ENCODE data around the gene SYNC.
"Not testable (repeated sequence)": the region's sequence is repeated elsewhere in the genome, so short reads cannot be mapped to it uniquely, and the experiment has no call there.

Gene SYNC

GRCh38 chr1:32693455-32694174, 9.0 kb downstream of the SYNC start:
- no peak for DNase-seq

- DNase-seq: no peak
Observed at GRCh38 chr1:32686387-32686786, 16.2 kb downstream of the SYNC start.

DNA sequence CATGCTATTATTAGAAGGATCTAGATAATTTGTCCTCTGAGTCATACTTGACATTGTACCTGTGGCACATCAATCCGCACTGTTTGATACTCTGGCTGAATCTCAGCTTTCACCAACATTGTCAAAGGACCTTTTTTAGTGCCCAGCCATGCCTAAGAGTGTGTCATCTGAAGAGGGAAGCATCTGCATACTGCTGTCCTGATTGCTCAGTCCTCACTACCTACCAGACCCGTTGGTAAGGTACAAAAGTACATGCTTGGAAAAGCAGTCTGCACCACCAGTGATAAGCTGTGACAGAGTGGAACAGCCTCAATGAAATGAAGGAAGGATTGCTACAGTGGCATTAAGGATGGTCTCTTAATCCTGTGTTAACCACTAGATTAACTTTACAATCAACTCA, 17.1 kb downstream of the SYNC start:
- DNase-seq: no peak

DNA sequence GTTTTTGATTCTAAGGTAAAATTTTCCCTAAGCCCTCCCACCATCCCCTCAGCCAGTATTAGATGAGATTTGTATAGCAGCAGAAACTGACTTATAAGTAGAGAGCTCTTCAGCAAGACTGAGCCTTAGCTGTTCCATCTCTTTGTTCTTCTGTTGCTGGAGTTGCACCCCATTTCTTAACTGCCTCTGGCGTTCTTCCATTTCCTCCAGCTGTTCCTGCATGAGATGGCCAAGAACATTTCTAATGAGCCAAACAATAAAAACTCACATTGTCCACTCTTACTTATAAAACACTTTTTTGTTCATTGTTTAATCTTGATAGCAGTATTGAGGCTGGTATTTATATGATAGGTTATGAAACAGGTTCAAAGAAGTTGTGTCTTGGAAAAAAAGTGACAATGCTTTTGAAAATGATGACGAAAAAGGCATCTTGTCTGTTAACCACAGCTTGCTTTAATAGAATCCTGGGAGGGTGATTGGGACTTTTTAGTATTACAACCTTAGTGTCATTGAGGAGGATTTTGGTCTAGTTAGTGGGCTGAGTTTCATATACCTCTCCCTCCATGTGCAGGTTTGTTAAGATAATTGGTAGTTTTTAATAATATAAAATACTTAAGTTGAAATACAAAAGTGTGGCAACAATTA, 18.3 kb downstream of the SYNC start:
- DNase-seq: no peak

GRCh38 chr1:32683397-32683796, 19.2 kb downstream of the SYNC start:
- DNase-seq: no peak

GRCh38 chr1:32681999-32682398, 20.6 kb downstream of the SYNC start:
- no peak for DNase-seq

DNA sequence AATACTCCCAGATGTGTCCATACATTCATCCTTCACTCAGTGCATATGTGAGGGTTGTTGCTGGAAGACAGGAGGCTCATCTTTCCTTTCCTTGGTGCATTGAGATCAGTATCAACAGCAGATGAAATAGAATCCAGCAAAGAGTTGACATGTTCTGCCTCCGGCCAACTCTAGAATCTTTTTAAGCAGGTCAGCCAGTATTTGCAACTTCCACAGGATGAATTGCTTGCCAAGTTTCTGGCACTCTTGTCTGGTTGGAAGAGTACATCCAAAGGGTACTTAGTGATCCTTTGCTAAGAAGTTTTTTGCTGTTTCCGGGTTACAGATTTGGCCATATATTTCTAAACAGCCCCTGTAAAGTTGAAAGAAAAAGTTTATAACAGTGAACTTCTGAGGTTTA, 21.1 kb downstream of the SYNC start:
- no peak for DNase-seq

DNA sequence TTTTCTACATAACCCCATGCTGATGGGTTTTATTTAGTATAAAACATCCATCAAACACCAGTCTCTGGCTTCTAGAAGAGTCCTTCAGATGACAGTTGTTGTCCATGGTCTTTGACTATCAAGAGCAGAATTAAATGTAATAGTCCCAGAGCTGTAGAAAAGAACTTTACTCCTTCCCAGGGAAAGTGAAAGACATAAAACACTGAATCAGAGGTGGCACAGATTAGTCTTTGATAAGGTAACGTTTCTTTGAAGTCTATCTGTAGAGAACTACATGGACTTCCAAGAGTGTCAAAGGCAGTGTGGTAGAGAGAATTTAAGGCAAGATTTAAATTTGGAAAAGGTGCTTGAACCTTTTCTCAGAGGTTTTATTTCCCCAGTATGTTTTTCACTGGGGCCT, 21.9 kb downstream of the SYNC start:
- no peak for DNase-seq

DNA sequence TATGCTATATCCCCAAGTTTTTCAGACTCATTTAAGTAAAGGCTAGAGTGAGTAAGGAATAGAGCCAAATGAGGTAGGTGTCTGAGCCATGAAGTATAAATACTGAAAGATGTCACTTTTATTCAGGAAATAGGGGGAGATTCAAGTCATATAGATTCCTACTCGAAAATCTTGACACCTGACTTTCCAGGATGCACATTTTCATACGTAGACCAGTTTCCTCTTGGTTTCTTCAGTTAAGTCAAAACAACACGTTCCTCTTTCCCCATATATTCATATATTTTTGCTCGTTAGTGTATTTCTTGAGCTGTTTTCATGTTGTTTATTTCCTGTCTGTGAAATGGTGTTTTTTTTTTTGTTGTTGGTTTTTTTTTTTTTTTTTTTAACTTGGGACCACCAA, 22.6 kb downstream of the SYNC start:
- not testable (repeated sequence) for DNase-seq

- no peak for DNase-seq
Observed at GRCh38 chr1:32676945-32677344, 25.6 kb downstream of the SYNC start.

DNA sequence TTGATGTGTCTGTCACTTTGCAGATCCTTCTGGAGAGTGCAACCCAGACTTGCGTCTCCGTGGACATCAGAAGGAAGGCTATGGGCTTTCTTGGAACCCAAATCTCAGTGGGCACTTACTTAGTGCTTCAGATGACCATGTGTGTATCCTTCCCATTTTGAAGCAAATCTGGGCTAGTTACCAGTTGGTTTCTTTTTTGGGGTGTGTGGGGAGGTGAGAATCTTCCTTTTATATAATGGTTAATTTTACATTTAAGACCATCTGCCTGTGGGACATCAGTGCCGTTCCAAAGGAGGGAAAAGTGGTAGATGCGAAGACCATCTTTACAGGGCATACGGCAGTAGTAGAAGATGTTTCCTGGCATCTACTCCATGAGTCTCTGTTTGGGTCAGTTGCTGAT, 33.9 kb downstream of the SYNC start:
- not testable (repeated sequence) for DNase-seq

DNA sequence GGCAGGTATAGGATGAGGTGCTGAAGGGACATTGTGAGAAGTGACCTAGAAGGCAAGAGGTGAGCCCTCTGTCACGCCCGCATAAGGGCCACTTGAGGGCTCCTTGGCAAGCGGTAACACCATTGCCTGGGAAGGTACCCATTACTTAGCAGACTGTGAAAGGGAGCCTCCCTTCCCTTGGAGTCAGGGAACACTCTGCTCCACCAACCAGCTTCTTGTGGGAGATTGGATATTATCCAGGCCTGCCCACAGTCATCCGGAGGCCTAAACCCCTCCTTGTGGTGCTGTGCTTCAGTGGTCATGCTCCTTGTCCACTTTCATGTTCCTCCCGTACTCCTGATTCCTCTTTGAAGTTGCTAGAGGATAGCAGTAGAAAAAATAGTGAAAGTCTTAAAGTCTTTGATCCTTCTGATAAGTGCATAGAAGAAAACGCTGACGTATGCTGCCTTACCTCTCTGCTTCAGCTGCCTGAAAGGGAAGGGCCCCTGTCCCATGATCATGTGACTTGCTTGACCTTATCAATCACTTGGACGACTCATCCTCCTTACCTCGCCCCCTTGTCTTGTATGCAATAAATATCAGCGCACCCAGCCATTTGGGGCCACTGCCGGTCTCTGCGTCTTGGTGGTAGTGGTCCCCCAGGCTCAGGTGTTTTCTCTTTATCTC, 35.5 kb downstream of the SYNC start:
- DNase-seq: no peak

DNA sequence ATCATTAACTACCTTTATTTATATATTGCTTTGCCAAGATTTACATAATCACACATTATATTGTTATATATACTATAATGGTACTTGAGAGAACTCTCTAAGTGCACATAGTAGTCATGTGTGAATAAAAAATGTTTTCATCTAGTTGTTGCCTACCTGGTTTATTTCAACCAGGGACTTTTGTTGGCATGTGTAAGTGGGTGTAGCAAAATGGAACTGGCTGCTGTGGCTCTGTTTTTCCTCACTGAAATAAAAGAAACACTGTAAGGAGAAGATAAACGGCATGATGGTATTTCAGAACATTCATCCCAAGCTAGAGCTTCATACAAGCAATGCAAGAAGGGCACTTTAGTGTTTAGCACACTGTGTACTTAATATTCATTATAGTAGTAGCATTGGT, 36.7 kb downstream of the SYNC start:
- DNase-seq: no peak

DNA sequence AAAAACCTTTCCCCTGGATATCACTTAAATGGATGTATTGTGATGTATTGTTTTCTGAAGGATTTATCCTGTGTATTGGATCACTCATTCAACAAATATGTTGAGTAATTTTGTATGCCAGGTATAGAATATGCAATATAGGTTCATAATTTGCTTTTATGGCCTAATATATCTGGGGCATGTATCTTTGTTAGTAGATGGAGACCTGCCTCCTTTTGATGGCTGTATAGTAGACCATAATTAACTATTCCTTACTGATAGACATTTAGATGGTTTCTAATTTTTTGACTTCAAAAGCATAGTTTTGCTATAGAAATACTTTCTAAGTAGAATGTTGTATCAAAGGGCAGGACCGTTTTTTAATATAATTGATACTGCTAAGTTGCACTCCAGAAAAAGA, 43.0 kb downstream of the SYNC start:
- DNase-seq: no peak

DNA sequence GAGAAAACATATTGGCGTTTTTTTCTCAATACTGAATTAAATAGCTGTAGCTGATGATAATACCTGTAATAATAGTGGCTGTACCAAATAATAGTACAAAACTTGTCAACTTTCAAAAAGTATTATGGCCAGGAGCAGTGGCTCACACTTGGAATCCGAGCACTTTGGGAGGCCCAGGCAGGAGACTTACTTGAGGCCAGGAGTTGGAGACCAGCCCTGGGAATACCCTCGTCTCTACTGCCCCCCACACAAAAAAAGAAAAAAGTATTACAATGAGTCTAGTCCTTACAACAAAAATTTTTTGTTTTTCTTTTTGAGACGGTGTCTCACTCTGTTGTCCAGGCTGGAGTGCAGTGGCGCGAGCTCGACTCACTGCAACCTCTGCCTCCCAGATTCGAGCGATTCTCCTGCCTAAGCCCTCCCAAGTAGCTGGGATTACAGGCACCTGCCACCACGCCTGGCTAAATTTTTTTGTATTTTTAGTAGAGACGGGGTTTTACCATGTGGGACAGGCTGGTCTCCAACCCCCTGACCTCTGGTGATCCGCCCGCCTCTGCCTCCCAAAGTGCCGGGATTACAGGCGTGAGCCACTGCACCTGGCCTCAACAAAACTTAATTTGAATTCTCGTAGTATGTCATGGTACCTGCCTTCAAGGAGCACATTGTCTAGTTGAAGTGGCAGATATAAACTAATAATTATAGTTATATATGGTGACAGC, 50.2 kb downstream of the SYNC start:
- no peak for DNase-seq

DNA sequence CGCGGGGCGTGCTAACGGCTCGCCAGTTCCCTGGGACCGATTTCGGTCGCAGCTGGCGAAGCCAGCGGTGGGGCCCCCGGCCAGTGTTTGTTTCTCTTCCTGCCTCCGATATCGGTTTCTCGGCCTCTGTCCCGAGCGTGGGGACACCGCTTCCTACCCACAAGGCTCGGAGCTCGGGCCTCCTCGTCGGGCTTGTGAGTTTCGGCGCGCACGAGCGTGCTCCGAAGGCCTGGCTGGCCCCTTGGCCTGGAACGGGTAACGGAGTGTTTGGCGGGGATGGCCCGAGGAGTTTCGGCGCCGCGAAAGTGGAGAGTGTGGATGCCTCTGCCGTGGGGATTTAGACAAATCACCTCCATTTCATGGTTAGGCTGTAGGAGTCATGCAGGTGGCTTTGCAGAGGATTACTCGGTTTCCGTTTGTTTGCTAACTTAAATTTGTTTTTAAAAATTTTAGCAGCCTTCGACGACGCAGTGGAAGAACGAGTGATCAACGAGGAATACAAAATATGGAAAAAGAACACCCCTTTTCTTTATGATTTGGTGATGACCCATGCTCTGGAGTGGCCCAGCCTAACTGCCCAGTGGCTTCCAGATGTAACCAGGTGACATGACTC, 51.0 kb downstream of the SYNC start:
- peak in 1 of 2 experiments; percentile 19 for DNase-seq

DNA sequence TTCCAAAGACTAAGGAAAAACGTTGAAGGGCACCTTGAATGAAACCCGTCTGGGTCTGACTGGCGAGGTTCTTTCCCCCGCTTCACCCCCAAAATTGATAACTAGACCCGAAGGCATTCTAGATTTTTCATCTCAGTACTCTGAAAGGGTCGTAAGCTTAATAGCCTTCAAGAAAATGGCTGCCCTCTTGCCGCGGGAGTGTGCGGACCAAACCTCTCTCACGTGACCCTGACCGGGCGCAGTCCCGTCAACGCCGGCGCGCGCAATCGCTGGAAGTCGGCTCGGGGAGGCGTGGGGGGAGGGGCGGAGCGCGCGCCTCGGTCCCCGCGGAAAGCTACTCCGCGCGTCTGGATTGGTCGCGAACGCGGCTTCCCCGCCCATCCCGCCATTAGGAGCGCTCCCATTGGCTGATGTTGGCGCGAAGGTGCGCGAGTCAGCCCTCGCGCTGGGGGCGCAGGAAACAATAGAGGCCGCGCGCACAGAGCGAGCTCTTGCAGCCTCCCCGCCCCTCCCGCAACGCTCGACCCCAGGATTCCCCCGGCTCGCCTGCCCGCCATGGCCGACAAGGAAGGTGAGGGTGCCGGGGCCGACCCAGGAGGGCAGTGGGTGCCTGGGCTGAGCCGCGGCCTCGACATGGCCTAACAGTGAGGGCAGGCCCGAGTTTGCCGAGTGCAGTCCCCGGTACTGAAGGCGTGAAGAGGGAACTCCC, 51.7 kb downstream of the SYNC start, which contains the start of gene RBBP4:
Gene RBBP4 (plus strand): TSS at position 457 of the 709 bp plus-strand sequence. CDS start 99 bp downstream, at position 556.
- peak; percentile 94 to 98 for DNase-seq

DNA sequence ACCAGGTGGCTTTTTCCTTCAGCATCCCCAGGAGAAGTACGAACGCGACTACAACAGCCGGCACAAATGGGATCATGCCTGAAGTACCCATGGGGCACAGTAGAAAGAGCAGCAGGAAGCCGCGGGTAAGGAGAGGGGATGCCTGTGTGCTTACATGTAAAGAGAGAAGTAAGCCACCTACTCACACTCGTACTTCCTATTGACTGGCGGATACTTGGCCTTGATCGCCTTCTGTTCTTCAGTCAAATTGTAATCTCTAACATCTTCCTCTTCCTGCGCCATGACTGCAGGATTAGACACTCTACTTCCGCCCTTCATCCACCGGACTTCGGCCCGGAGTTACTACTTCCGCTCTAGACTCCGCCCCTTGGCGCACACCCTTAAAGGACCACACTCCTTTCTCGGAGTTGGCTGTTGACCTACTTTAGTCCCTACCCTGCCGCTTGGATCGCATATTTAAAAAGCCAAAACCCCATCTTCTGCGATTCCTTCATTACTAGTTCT, 52.3 kb downstream of the SYNC start, which contains the start of gene ZBTB8OS:
Gene ZBTB8OS (minus strand): TSS at position 303 of the 504 bp plus-strand sequence. CDS start 21 bp downstream, at position 282.
- peak; percentile 82 to 89 for DNase-seq

GRCh38 chr1:32647308-32648134, 55.0 kb downstream of the SYNC start:
- no peak for DNase-seq

DNA sequence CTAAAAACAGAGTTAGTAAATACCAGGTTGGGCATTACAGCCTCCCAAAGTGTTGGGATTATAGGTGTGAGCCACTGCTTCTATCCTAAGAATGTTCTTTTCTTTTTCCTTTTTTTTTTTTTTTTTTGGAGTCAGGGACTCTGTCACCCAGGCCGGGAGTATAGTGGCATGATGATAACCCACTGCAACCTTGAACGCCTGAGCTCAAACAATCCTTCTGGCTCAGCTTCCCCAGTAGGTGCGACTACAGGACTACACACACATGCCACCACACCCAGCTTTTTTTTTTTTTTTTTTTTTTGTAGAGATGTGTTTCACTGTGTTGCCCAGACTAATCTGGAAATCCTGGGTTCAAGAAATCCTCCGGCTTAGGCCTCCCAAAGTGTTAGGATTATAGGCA, 58.1 kb downstream of the SYNC start:
- no peak for DNase-seq

- not testable (repeated sequence) for DNase-seq
Observed at GRCh38 chr1:32642292-32642827, 60.2 kb downstream of the SYNC start.

Data from NCI-H1930 (cell line).